Measurements from ENCODE around the gene CEBPG.

Gene CEBPG

GRCh38 chr19:33396701-33397535, 23.4 kb downstream of the CEBPG start:
- DNase-seq: no peak

GRCh38 chr19:33397536-33398360, 24.2 kb downstream of the CEBPG start:
- DNase-seq: no peak

- DNase-seq: no peak
These were observed 25.0 kb downstream of the CEBPG start for GRCh38 chr19:33398361-33399060.

GRCh38 chr19:33399081-33399744, 25.7 kb downstream of the CEBPG start:
- no peak for DNase-seq

- no peak for DNase-seq
These were observed 26.5 kb downstream of the CEBPG start for GRCh38 chr19:33399745-33400681.

GRCh38 chr19:33400856-33401682, 27.6 kb downstream of the CEBPG start:
- DNase-seq: no peak

GRCh38 chr19:33401683-33402420, 28.3 kb downstream of the CEBPG start:
- DNase-seq: no peak

- peak; percentile 28 for DNase-seq
These were observed 29.1 kb downstream of the CEBPG start for GRCh38 chr19:33402421-33403220.

- DNase-seq: no peak
These were observed 29.9 kb downstream of the CEBPG start for GRCh38 chr19:33403221-33403972.

- no peak for DNase-seq
These were observed 30.4 kb downstream of the CEBPG start for GRCh38 chr19:33403973-33404304.

- DNase-seq: no peak
These were observed 31.2 kb downstream of the CEBPG start for GRCh38 chr19:33404506-33405253.

GRCh38 chr19:33405254-33405552, 31.7 kb downstream of the CEBPG start:
- DNase-seq: no peak

GRCh38 chr19:33405553-33406461, 32.3 kb downstream of the CEBPG start:
- DNase-seq: no peak

GRCh38 chr19:33406521-33407139, 33.1 kb downstream of the CEBPG start:
- DNase-seq: peak; percentile 82

GRCh38 chr19:33407140-33407551, 33.6 kb downstream of the CEBPG start:
- DNase-seq: no peak

GRCh38 chr19:33407716-33408115, 34.2 kb downstream of the CEBPG start:
- peak; percentile 91 for DNase-seq
